Measurements from ENCODE around the gene GIMAP5. TPM values are rescaled to one million over a fixed set of nuclear protein-coding genes. Genes with fewer than 3 reads are reported as not detected.

GIMAP5 gene
- total and polyA plus RNA-seq, 2 donors (not counting 3 experiments of a cell fraction or from before 2014, with no cell fraction given): 0.44 to 18.9 TPM

- no TSS peak for BruUV-seq (replicated peaks)
- Histone ChIP-seq H3K4me3 (replicated peaks in 1 of 3; ENCODE audit: insufficient read depth in 1 of 3, low read depth in 1 of 3, low read length in 3 of 3) (no peak overlapping the region), H3K9ac (replicated peaks; ENCODE audit: extremely low read depth, insufficient read depth, low read length) (no peak overlapping the region), H3K27ac (ENCODE audit: insufficient read depth, low read depth, low read length) (no peak overlapping the region), H3K27me3 (ENCODE audit: control insufficient read depth in 2 of 2, insufficient read depth in 2 of 2, low read length in 2 of 2) (peaks cover 18 to 19% of the 10 kb centered on the region in 2 experiments), H4K20me1 (replicated peaks; ENCODE audit: control insufficient read depth, extremely low read depth, insufficient read depth, low read length) (no peaks in the 10 kb centered on the region), H2AFZ (ENCODE audit: low read depth, low read length) (no peak overlapping the region), H3K9me3 (replicated peaks; ENCODE audit: control insufficient read depth, insufficient read depth, low read length) (no peaks in the 10 kb centered on the region), H3K4me1 (ENCODE audit: control insufficient read depth, extremely low read depth, insufficient read depth, low read length) (no peaks in the 10 kb centered on the region), H3K79me2 (ENCODE audit: control insufficient read depth, insufficient read depth, low read length) (no peaks in the 10 kb centered on the region), H3K36me3 (ENCODE audit: control insufficient read depth in 2 of 2, extremely low read depth in 1 of 2, insufficient read depth in 2 of 2, low read length in 2 of 2) (no peaks in the 10 kb centered on the region), H3K9me1 (replicated peaks; ENCODE audit: control insufficient read depth, extremely low read depth, insufficient read depth, low read length) (no peaks in the 10 kb centered on the region), H3K4me2 (ENCODE audit: insufficient read depth, low read length) (no peak overlapping the region)
- CTCF ChIA-PET: no interaction called here
- no peak for DNase-seq (ENCODE audit: low read depth, low spot score)
- intact Hi-C loops (cut with micrococcal nuclease) (no loop called here), dilution Hi-C loops (cut with MboI; ENCODE audit: extremely low pct_ligation_motif_present, low sequenced_read_pairs) (no loop called here)
- POLR2A ChIA-PET: no interaction called here
- no peak for FAIRE-seq
- no peak for TF ChIP-seq GATA2 (IDR thresholded peaks at IDR 0.05; ENCODE audit: insufficient read depth, insufficient read length, low read depth, low read length)
- no peak for TF ChIP-seq MAX (IDR thresholded peaks at IDR 0.05; ENCODE audit: insufficient read depth, insufficient read length)
- TF ChIP-seq MYC (IDR thresholded peaks at IDR 0.05; ENCODE audit: low read depth, low read length): no peak
- TF ChIP-seq JUN (IDR thresholded peaks at IDR 0.05; ENCODE audit: borderline replicate concordance, insufficient read depth, insufficient read length, low read depth): no peak
- TF ChIP-seq FOS (IDR thresholded peaks at IDR 0.05; ENCODE audit: borderline replicate concordance, insufficient read depth, low read length): no peak
These were observed 43.9 kb downstream of the GIMAP5 start for GRCh38 chr7:150781103-150781502.

GRCh38 chr7:150781961-150782360 is 44.7 kb downstream of the GIMAP5 start:
- no peak overlapping the region for H3K27ac ChIP-seq (ENCODE audit: insufficient read depth, low read depth, low read length)
- CTCF ChIA-PET: interaction anchor here (1.1 to 1.2 kb wide), 2 partner anchors 25 to 198 kb away, joined by 3 to 4 read pairs; no protein-coding TSS in a partner anchor
- H2AFZ ChIP-seq (ENCODE audit: low read depth, low read length): no peak overlapping the region

More at GRCh38 chr7:150781961-150782360, 44.7 kb downstream of the GIMAP5 start:
- Histone ChIP-seq H3K9me3 (replicated peaks; ENCODE audit: control insufficient read depth, insufficient read depth, low read length) (no peaks in the 10 kb centered on the region), H3K9ac (replicated peaks; ENCODE audit: extremely low read depth, insufficient read depth, low read length) (no peak overlapping the region), H3K27me3 (ENCODE audit: control insufficient read depth in 2 of 2, insufficient read depth in 2 of 2, low read length in 2 of 2) (peaks cover 17 to 19% of the 10 kb centered on the region in 2 experiments), H3K4me1 (ENCODE audit: control insufficient read depth, extremely low read depth, insufficient read depth, low read length) (no peaks in the 10 kb centered on the region), H3K36me3 (ENCODE audit: control insufficient read depth in 2 of 2, extremely low read depth in 1 of 2, insufficient read depth in 2 of 2, low read length in 2 of 2) (no peaks in the 10 kb centered on the region), H3K79me2 (ENCODE audit: control insufficient read depth, insufficient read depth, low read length) (no peaks in the 10 kb centered on the region), H4K20me1 (replicated peaks; ENCODE audit: control insufficient read depth, extremely low read depth, insufficient read depth, low read length) (no peaks in the 10 kb centered on the region), H3K9me1 (replicated peaks; ENCODE audit: control insufficient read depth, extremely low read depth, insufficient read depth, low read length) (no peaks in the 10 kb centered on the region), H3K4me3 (replicated peaks in 1 of 3; ENCODE audit: insufficient read depth in 1 of 3, low read depth in 1 of 3, low read length in 3 of 3) (no peak overlapping the region), H3K4me2 (ENCODE audit: insufficient read depth, low read length) (no peak overlapping the region)
- TF ChIP-seq GATA2 (IDR thresholded peaks at IDR 0.05; ENCODE audit: insufficient read depth, insufficient read length, low read depth, low read length) (no peak), MYC (IDR thresholded peaks at IDR 0.05; ENCODE audit: low read depth, low read length) (no peak), CTCF (IDR thresholded peaks at IDR 0.05; ENCODE audit: extremely low read depth in 1 of 2, insufficient read depth in 1 of 2, low read depth in 1 of 2, low read length in 2 of 2) (no peak), EZH2 (IDR thresholded peaks at IDR 0.05; ENCODE audit: borderline replicate concordance, low read depth, low read length, severe bottlenecking) (no peak), MAX (IDR thresholded peaks at IDR 0.05; ENCODE audit: insufficient read depth, insufficient read length) (no peak), JUN (IDR thresholded peaks at IDR 0.05; ENCODE audit: borderline replicate concordance, insufficient read depth, insufficient read length, low read depth) (no peak), FOS (IDR thresholded peaks at IDR 0.05; ENCODE audit: borderline replicate concordance, insufficient read depth, low read length) (no peak), POLR2AphosphoS5 (IDR thresholded peaks at IDR 0.05; ENCODE audit: insufficient read depth, low read depth, low read length) (no peak), POLR2A (IDR thresholded peaks at IDR 0.05; ENCODE audit: low read depth, low read length) (no peak)
- DNase-seq (ENCODE audit: low read depth, low spot score): no peak
- no peak for FAIRE-seq
- intact Hi-C loops (cut with micrococcal nuclease): no loop called here
- dilution Hi-C loops (cut with MboI; ENCODE audit: extremely low pct_ligation_motif_present, low sequenced_read_pairs): no loop called here
- no TSS peak for BruUV-seq (replicated peaks)
- POLR2A ChIA-PET: no interaction called here

Data from endothelial cell of umbilical vein (primary cell).